GM12878 (cell line): Measurements from ENCODE around the gene TPM4. TPM values are rescaled to one million over a fixed set of nuclear protein-coding genes. Genes with fewer than 3 reads are reported as not detected.

ENCODE experiments used
- ATAC-seq: fragments of 200-7000 bp; cut with Tn5 transposase; 3 replicates; pipeline ENCODE4 v1.9.1; 2020; ENCODE audit warnings: mild to moderate bottlenecking, moderate library complexity
- BruUV-seq: library from RNA; stranded (reverse); fragments of 400-500 nt; replicated peaks from 2 replicates; lab custom pipeline; 2021; lab: Mats Ljungman, UMichigan
- CTCF ChIA-PET: fragments of 300-600 bp; sonication (Branson Sonifier 250); formaldehyde crosslinking; extraction: SDS; loops from one replicate; lab custom pipeline; 2021; ENCODE audit warnings: inconsistent platforms; lab: Yijun Ruan, JAX
- POLR2A ChIA-PET: fragments of 350-600 bp; formaldehyde crosslinking; extraction: SDS; loops from one replicate; lab custom pipeline; 2021; ENCODE audit warnings: inconsistent platforms; lab: Charles Lee
- RAD21 ChIA-PET: fragments of 300-600 bp; sonication (Branson Sonifier 250); formaldehyde crosslinking; loops from one replicate; lab custom pipeline; 2023; ENCODE audit warnings: antibody characterized with exemption; ENCODE audit not compliant: unreplicated experiment; lab: Charles Lee
- SMC1A ChIA-PET: fragments of 300-600 bp; sonication (Branson Sonifier 250); formaldehyde crosslinking; loops from one replicate; lab custom pipeline; 2023; ENCODE audit not compliant: unreplicated experiment, uncharacterized antibody; lab: Charles Lee
- DNase-seq: peaks from one replicate; pipeline ENCODE4 v3.0.0-alpha.2; 2011; ENCODE audit warnings: low read depth, low spot score
- FAIRE-seq: peaks from 3 replicates; lab custom pipeline; 2011; peaks lifted over from hg19 to GRCh38; lab: Jason Lieb, UNC
- H2AFZ ChIP-seq: 2 replicates; pipeline ENCODE4 v1.6.0; 2011; ENCODE audit warnings: low read depth, low read length, control low read depth; ENCODE audit not compliant: control insufficient read depth
- H3K27ac ChIP-seq: 2 replicates; pipeline ENCODE4 v1.5.1; 2011; ENCODE audit warnings: control low read depth; ENCODE audit not compliant: control insufficient read depth, insufficient read depth
- H3K27me3 ChIP-seq, 2 experiments: replicated peaks in 1 of 2; 2 replicates each; pipeline versions ENCODE4 v1.6.0 to v1.6.1; 2011; ENCODE audit warnings: low read length in 1 of 2; ENCODE audit not compliant: control insufficient read depth in 2 of 2, insufficient read depth in 2 of 2
- H3K36me3 ChIP-seq, 2 experiments: 2 replicates each; pipeline ENCODE4 v1.5.1; 2011; ENCODE audit warnings: low read length in 1 of 2; ENCODE audit not compliant: control insufficient read depth in 2 of 2, insufficient read depth in 2 of 2
- H3K4me1 ChIP-seq: 2 replicates; pipeline ENCODE4 v1.6.1; 2011; ENCODE audit warnings: mild to moderate bottlenecking, low read length, moderate library complexity, mixed read lengths; ENCODE audit not compliant: control insufficient read depth, insufficient read depth
- H3K4me2 ChIP-seq: 2 replicates; pipeline ENCODE4 v1.6.0; 2011; ENCODE audit warnings: control low read depth; ENCODE audit not compliant: control insufficient read depth, insufficient read depth
- H3K4me3 ChIP-seq: fragments of 200-600 bp; sonication (generic); 2 replicates; pipeline ENCODE4 v1.5.1; 2016
- H3K79me2 ChIP-seq: 2 replicates; pipeline ENCODE4 v1.6.0; 2011; ENCODE audit warnings: low read length; ENCODE audit not compliant: control insufficient read depth, insufficient read depth
- H3K9ac ChIP-seq: 2 replicates; pipeline ENCODE4 v1.8.0; 2011; ENCODE audit warnings: low read length, control low read depth, mixed read lengths; ENCODE audit not compliant: control insufficient read depth, insufficient read depth
- H3K9me3 ChIP-seq: replicated peaks from 3 replicates; pipeline ENCODE4 v1.5.1; 2011; ENCODE audit warnings: mild to moderate bottlenecking, low read length; ENCODE audit not compliant: control insufficient read depth, insufficient read depth
- H4K20me1 ChIP-seq: 2 replicates; pipeline ENCODE4 v1.6.0; 2011; ENCODE audit not compliant: control insufficient read depth, insufficient read depth
- ETV6 ChIP-seq, 2 experiments: fragments of 450-650 bp in 1 of 2; IDR thresholded peaks in 1 of 2; conservative IDR thresholded peaks in 1 of 2; 2 replicates each; pipeline ENCODE4 v1.6.1; 2014; ENCODE audit warnings: antibody characterized with exemption in 1 of 2, borderline replicate concordance in 1 of 2, low read depth in 1 of 2, mild to moderate bottlenecking in 1 of 2, moderate library complexity in 1 of 2
- HDGF ChIP-seq: fragments of 450-650 bp; IDR thresholded peaks from 2 replicates; pipeline ENCODE4 v1.6.1; 2016; ENCODE audit warnings: antibody characterized with exemption
- POU2F2 ChIP-seq: IDR thresholded peaks from 3 replicates; pipeline ENCODE4 v1.6.1; 2011; ENCODE audit warnings: low read depth, mild to moderate bottlenecking, low read length, borderline replicate concordance
- RUNX3 ChIP-seq: IDR thresholded peaks from 2 replicates; pipeline ENCODE4 v1.6.1; 2012; ENCODE audit warnings: low read length, inconsistent platforms
- WGBS: methylation state at CpG from one replicate; pipeline ENCODE4 v1.1.6; 2016; ENCODE audit warnings: low lambda C conversion rate; ENCODE audit not compliant: insufficient replicate concordance, insufficient coverage; ENCODE audit errors: missing lambda C conversion rate; 5-methylcytosine and 5-hydroxymethylcytosine counted together
- in situ Hi-C: fragments of 300-500 bp; cut with MboI; formaldehyde crosslinking; loops from 9 replicates; pipeline ENCODE4 v1.14.3; 2018; ENCODE audit warnings: mixed read lengths
- intact Hi-C: fragments of 100-400 bp; cut with micrococcal nuclease; formaldehyde crosslinking; loops from one replicate; pipeline ENCODE4 v1.14.2; 2022; ENCODE audit not compliant: unreplicated experiment
- polyA plus RNA-seq, 11 experiments: library from polyadenylated mRNA; depleted of rRNA in 4 of 11; unstranded in 6 of 11; stranded (reverse) in 5 of 11; fragments of >200 nt; fragmentation: Nextera tagmentation in 4 of 11; fragmentation: Illumina TruSeq in 1 of 11; extraction: Ambion mirVana in 4 of 11; extraction: Trizol in 1 of 11; gene quantifications; 1 replicate in 1 of 11; 2 replicates in 10 of 11; pipeline versions ENCODE4 v1.2.1 to v1.2.3, GENCODE V29; 2011 to 2016; ENCODE audit warnings: inconsistent platforms in 2 of 11, missing spikeins in 2 of 11, low read depth in 1 of 11
- total RNA-seq, 4 experiments: library from RNA; depleted of rRNA in 3 of 4; stranded (reverse); fragments of >200 nt in 3 of 4; fragmentation: Illumina TruSeq in 1 of 4; extraction: Trizol in 1 of 4; gene quantifications; 2 replicates each; pipeline versions ENCODE4 v1.2.1 to v1.2.3, GENCODE V29; 2013 to 2021

Gene TPM4
- total and polyA plus RNA-seq, 10 of the 15 experiments (the other 5 are each of a cell fraction or from before 2014, with no cell fraction given), result 183 to 620 (median 407) TPM

DNA sequence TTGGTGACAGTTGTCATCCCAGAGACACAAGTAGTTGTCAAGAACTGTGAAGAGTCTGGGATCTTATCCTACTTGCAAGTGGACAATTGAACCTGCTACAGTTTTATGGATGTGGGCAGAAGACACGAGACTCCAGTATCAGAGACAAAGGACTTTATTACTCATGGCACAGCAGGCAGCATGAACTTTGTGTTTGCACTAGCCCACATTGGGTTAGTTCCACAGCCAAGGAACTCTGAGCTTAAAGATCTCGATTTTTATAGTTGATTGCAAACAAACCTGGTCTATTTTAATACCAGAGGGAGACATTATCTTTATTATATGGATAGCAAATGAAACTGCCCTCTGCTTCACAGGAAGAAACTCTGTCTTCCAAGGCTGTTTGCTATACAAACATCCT lies 16.0 kb upstream of the TPM4 start (continued):
- TF ChIP-seq POU2F2, result no peak

DNA sequence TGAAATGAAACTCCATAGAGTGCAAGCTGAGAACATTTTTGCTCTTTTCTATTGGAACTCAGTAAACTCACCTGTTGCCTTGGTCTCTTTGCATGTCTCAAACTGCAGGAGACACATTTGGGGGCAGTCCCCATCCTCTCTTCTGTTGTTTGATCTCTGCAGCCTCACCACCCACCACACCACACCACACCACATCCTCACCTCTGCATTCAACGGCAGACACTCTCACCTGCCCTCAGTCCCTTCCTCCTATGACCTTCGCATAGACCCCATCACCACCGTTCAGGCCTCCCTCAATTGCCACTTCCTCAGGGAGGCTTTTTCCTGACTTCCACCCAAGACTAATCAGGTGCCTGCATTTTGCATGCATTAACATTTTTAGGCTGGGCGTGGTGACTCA lies 14.4 kb upstream of the TPM4 start:
- H3K79me2 ChIP-seq, result no peaks in the 10 kb centered on the region
- WGBS, result 14% methylated on average over 4 of the region's 4 CpGs
- no peaks in the 10 kb centered on the region for H4K20me1 ChIP-seq
- intact Hi-C loops (no loop called here), in situ Hi-C loops (no loop called here)
- CTCF ChIA-PET, result interaction anchor here (0.6 to 5.8 kb wide), 13 partner anchors 12 to 1206 kb away, joined by 3 to 45 read pairs (median 4); partner anchors contain the start of genes FAM32A, RAB8A and TPM4
- SMC1A ChIA-PET, result interaction anchor here (1.4 to 1.7 kb wide), 2 partner anchors 35 to 119 kb away, joined by 3 to 5 read pairs; no protein-coding TSS in a partner anchor
- DNase-seq (no peak), FAIRE-seq (no peak), ATAC-seq (no peak)
- H3K27me3 ChIP-seq, result no peaks in the 10 kb centered on the region
- H3K36me3 ChIP-seq, result no peaks in the 10 kb centered on the region
- TF ChIP-seq HDGF (no peak), ETV6 (conservative IDR thresholded peaks at IDR 0.05 in 1 of 2, IDR thresholded peaks at IDR 0.05 in 1 of 2; ENCODE audit: borderline replicate concordance in 1 of 2, low read depth in 1 of 2) (no peak), RUNX3 (peak; percentile 29; the same call in 1 of the 2 replicates)
- H3K4me2 ChIP-seq, result no peak overlapping the region
- peaks cover 5% of the 10 kb centered on the region; the same call in 1 of the 2 replicates for H3K4me1 ChIP-seq
- POLR2A ChIA-PET, result no interaction called here
- H3K4me3 ChIP-seq, result no peak overlapping the region
- peaks cover 8% of the 10 kb centered on the region for H3K9me3 ChIP-seq
- no peak overlapping the region for H3K27ac ChIP-seq
- H3K9ac ChIP-seq, result no peak overlapping the region
- no TSS peak for BruUV-seq
- RAD21 ChIA-PET, result interaction anchor here (1.5 kb wide), 2 partner anchors 118 to 124 kb away, joined by 4 to 5 read pairs; partner anchors contain the start of gene FAM32A
- no peak overlapping the region for H2AFZ ChIP-seq
